Vagina (tissue), 2 donors: ENCODE measurements around the gene ZC3H14.

ENCODE experiments used
- POLR2AphosphoS5 ChIP-seq, 2 donors: sonication (generic); formaldehyde crosslinking; IDR thresholded peaks; one replicate each; pipeline ENCODE4 v1.9.0; 2017; ENCODE audit warnings: antibody characterized with exemption in 2 of 2, mild to moderate bottlenecking in 2 of 2, low read depth in 1 of 2; ENCODE audit not compliant: insufficient read depth in 1 of 2
- TF ChIP-seq, protein P1 (sequence below), 3 experiments: fragments of 450-650 bp in 2 of 3; fragments of 200-600 bp in 1 of 3; sonication (generic) in 1 of 3; IDR thresholded peaks; one replicate each; pipeline ENCODE4 v1.5.1; 2017 to 2019; ENCODE audit warnings: antibody characterized with exemption in 3 of 3, mild to moderate bottlenecking in 2 of 3, moderate library complexity in 2 of 3

GRCh38 chr14:88545256-88545655 is 17.6 kb upstream of the ZC3H14 start:
- TF ChIP-seq, protein P1, sequence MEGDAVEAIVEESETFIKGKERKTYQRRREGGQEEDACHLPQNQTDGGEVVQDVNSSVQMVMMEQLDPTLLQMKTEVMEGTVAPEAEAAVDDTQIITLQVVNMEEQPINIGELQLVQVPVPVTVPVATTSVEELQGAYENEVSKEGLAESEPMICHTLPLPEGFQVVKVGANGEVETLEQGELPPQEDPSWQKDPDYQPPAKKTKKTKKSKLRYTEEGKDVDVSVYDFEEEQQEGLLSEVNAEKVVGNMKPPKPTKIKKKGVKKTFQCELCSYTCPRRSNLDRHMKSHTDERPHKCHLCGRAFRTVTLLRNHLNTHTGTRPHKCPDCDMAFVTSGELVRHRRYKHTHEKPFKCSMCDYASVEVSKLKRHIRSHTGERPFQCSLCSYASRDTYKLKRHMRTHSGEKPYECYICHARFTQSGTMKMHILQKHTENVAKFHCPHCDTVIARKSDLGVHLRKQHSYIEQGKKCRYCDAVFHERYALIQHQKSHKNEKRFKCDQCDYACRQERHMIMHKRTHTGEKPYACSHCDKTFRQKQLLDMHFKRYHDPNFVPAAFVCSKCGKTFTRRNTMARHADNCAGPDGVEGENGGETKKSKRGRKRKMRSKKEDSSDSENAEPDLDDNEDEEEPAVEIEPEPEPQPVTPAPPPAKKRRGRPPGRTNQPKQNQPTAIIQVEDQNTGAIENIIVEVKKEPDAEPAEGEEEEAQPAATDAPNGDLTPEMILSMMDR (IDR thresholded peaks at IDR 0.05) = no peak
- no peak for TF ChIP-seq POLR2AphosphoS5 (IDR thresholded peaks at IDR 0.05; ENCODE audit: insufficient read depth in 1 of 2, low read depth in 1 of 2)
